IMR-90 (cell line): ENCODE results near the gene TSBP1. TPM values are rescaled to one million over a fixed set of nuclear protein-coding genes. Genes with fewer than 3 reads are reported as not detected.

Experiments
- ATAC-seq: fragments of 200-7000 bp; cut with Tn5 transposase; 2 replicates; pipeline ENCODE4 v1.9.1; 2020; ENCODE audit warnings: low read depth, mild to moderate bottlenecking, moderate library complexity
- BruUV-seq: library from RNA; stranded (reverse); fragments of 400-500 nt; replicated peaks from 2 replicates; lab custom pipeline; 2021; lab: Mats Ljungman, UMichigan
- CTCF ChIA-PET: fragments of 300-600 bp; formaldehyde crosslinking; extraction: SDS; loops from one replicate; lab custom pipeline; 2021; ENCODE audit warnings: antibody characterized with exemption; lab: Yijun Ruan, JAX
- POLR2A ChIA-PET: fragments of 300-600 bp; sonication (Branson Sonifier 250); formaldehyde crosslinking; loops from one replicate; lab custom pipeline; 2022; ENCODE audit warnings: antibody characterized with exemption; ENCODE audit not compliant: unreplicated experiment; lab: Charles Lee
- DNase-seq: peaks from one replicate; pipeline ENCODE4 v3.0.0; 2013
- H2AFZ ChIP-seq: replicated peaks from 2 replicates; pipeline ENCODE3; 2013; ENCODE audit warnings: low read length, mild to moderate bottlenecking; ENCODE audit not compliant: poor library complexity
- H2AK5ac ChIP-seq: 2 replicates; pipeline ENCODE4 v1.6.1; 2013; ENCODE audit warnings: low read depth, low read length, inconsistent platforms
- H2AK9ac ChIP-seq: replicated peaks from 2 replicates; pipeline ENCODE3; 2013; ENCODE audit warnings: mild to moderate bottlenecking, low read depth, low read length, moderate library complexity; ENCODE audit not compliant: poor library complexity
- H2BK120ac ChIP-seq: 2 replicates; pipeline ENCODE4 v1.6.1; 2013; ENCODE audit warnings: low read depth, low read length, inconsistent platforms
- H2BK15ac ChIP-seq: 3 replicates; pipeline ENCODE4 v1.6.1; 2013; ENCODE audit warnings: low read depth, low read length, inconsistent platforms
- H2BK20ac ChIP-seq: 2 replicates; pipeline ENCODE4 v1.6.1; 2013; ENCODE audit warnings: low read depth, mild to moderate bottlenecking, inconsistent platforms, low read length, moderate library complexity
- H2BK5ac ChIP-seq: 2 replicates; pipeline ENCODE4 v1.6.1; 2013; ENCODE audit warnings: mild to moderate bottlenecking, low read depth, low read length, inconsistent platforms; ENCODE audit not compliant: poor library complexity, severe bottlenecking
- H3K14ac ChIP-seq: replicated peaks from 2 replicates; pipeline ENCODE4 v1.6.1; 2013; ENCODE audit warnings: low read depth, low read length, inconsistent platforms
- H3K18ac ChIP-seq: 2 replicates; pipeline ENCODE4 v1.6.1; 2013; ENCODE audit warnings: low read depth, low read length, control low read depth
- H3K23ac ChIP-seq: 2 replicates; pipeline ENCODE4 v1.6.1; 2013; ENCODE audit warnings: low read depth, low read length, inconsistent platforms
- H3K27ac ChIP-seq: 2 replicates; pipeline ENCODE4 v1.5.1; 2013; ENCODE audit warnings: mild to moderate bottlenecking, control low read depth, low read length; ENCODE audit not compliant: insufficient read depth
- H3K27me3 ChIP-seq: 2 replicates; pipeline ENCODE4 v1.6.1; 2013; ENCODE audit warnings: low read length; ENCODE audit not compliant: control insufficient read depth, insufficient read depth
- H3K36me3 ChIP-seq: 2 replicates; pipeline ENCODE4 v1.6.1; 2013; ENCODE audit warnings: low read length, mixed read lengths; ENCODE audit not compliant: control insufficient read depth, insufficient read depth
- H3K4ac ChIP-seq: 2 replicates; pipeline ENCODE4 v1.6.1; 2013; ENCODE audit warnings: low read depth, low read length, inconsistent platforms
- H3K4me1 ChIP-seq: 2 replicates; pipeline ENCODE4 v1.6.1; 2013; ENCODE audit warnings: low read length, mixed read lengths; ENCODE audit not compliant: control insufficient read depth, insufficient read depth
- H3K4me2 ChIP-seq: 2 replicates; pipeline ENCODE4 v1.6.1; 2013; ENCODE audit warnings: low read depth, mild to moderate bottlenecking, control low read depth, low read length, moderate library complexity
- H3K4me3 ChIP-seq: 2 replicates; pipeline ENCODE4 v1.5.1; 2013; ENCODE audit warnings: low read depth, mild to moderate bottlenecking, control low read depth, low read length, moderate library complexity; ENCODE audit not compliant: insufficient read depth
- H3K56ac ChIP-seq: 2 replicates; pipeline ENCODE4 v1.6.1; 2013; ENCODE audit warnings: low read length, inconsistent platforms; ENCODE audit not compliant: insufficient read depth; ENCODE audit errors: extremely low read depth
- H3K79me1 ChIP-seq, 2 experiments: 2 replicates each; pipeline ENCODE4 v1.6.1; 2013; ENCODE audit warnings: low read length in 2 of 2, inconsistent platforms in 1 of 2, low read depth in 1 of 2
- H3K9ac ChIP-seq: 2 replicates; pipeline ENCODE4 v1.6.1; 2013; ENCODE audit warnings: low read depth, low read length, control low read depth
- H3K9me1 ChIP-seq: 2 replicates; pipeline ENCODE4 v1.6.1; 2013; ENCODE audit warnings: low read length, inconsistent platforms; ENCODE audit not compliant: insufficient read depth
- H3K9me3 ChIP-seq: 2 replicates; pipeline ENCODE4 v1.6.1; 2013; ENCODE audit warnings: low read length; ENCODE audit not compliant: control insufficient read depth, insufficient read depth
- H4K20me1 ChIP-seq: 2 replicates; pipeline ENCODE4 v1.6.1; 2013; ENCODE audit warnings: low read length, inconsistent platforms; ENCODE audit not compliant: insufficient read depth
- H4K5ac ChIP-seq: 2 replicates; pipeline ENCODE4 v1.6.1; 2013; ENCODE audit warnings: mild to moderate bottlenecking, low read depth, low read length, control low read depth
- H4K8ac ChIP-seq, 2 experiments: 2 replicates each; pipeline ENCODE4 v1.6.1; 2013; ENCODE audit warnings: low read depth in 2 of 2, low read length in 2 of 2, control low read depth in 1 of 2, inconsistent platforms in 1 of 2
- H4K91ac ChIP-seq: 2 replicates; pipeline ENCODE4 v1.6.1; 2013; ENCODE audit warnings: low read depth, low read length, inconsistent platforms; ENCODE audit not compliant: insufficient read depth
- BHLHE40 ChIP-seq: fragments of 150-350 bp; IDR thresholded peaks from 2 replicates; pipeline ENCODE4 v1.6.1; 2016; ENCODE audit warnings: mild to moderate bottlenecking, low read depth, low read length
- CEBPB ChIP-seq: IDR thresholded peaks from 2 replicates; pipeline ENCODE4 v1.6.1; 2012; ENCODE audit warnings: low read depth, low read length, improper control_type of control experiment
- CHD1 ChIP-seq: IDR thresholded peaks from 2 replicates; pipeline ENCODE4 v1.6.1; 2012; ENCODE audit warnings: low read depth, low read length, improper control_type of control experiment
- FOS ChIP-seq: fragments of 150-350 bp; IDR thresholded peaks from 2 replicates; pipeline ENCODE4 v1.6.1; 2016; ENCODE audit warnings: low read depth, low read length
- MAFK ChIP-seq: IDR thresholded peaks from 2 replicates; pipeline ENCODE4 v1.6.1; 2012; ENCODE audit warnings: low read depth, low read length, improper control_type of control experiment
- MXI1 ChIP-seq: IDR thresholded peaks from 2 replicates; pipeline ENCODE4 v1.6.1; 2012; ENCODE audit warnings: low read depth, mild to moderate bottlenecking, low read length, moderate library complexity, borderline replicate concordance
- NFE2L2 ChIP-seq: fragments of 150-350 bp; IDR thresholded peaks from 2 replicates; pipeline ENCODE4 v1.6.1; 2016; ENCODE audit warnings: low read depth, mild to moderate bottlenecking, low read length
- POLR2A ChIP-seq: IDR thresholded peaks from 2 replicates; pipeline ENCODE4 v1.6.1; 2012; ENCODE audit warnings: mild to moderate bottlenecking, low read depth, low read length
- RAD21 ChIP-seq: IDR thresholded peaks from 2 replicates; pipeline ENCODE4 v1.6.1; 2012; ENCODE audit warnings: low read length, improper control_type of control experiment
- RCOR1 ChIP-seq: IDR thresholded peaks from 2 replicates; pipeline ENCODE4 v1.6.1; 2012; ENCODE audit warnings: mild to moderate bottlenecking, low read length, improper control_type of control experiment; ENCODE audit not compliant: insufficient replicate concordance
- RFX5 ChIP-seq: IDR thresholded peaks from 2 replicates; pipeline ENCODE4 v1.8.0; 2012; ENCODE audit warnings: low read depth, mild to moderate bottlenecking, low read length, moderate library complexity
- WGBS, 2 experiments: methylation state at CpG; one replicate each; pipeline versions ENCODE4 v1.1.5 to v1.1.7; 2013; ENCODE audit warnings: missing lambda C conversion rate in 2 of 2; ENCODE audit not compliant: insufficient read length in 1 of 2; ENCODE audit errors: extremely low coverage in 2 of 2; 5-methylcytosine and 5-hydroxymethylcytosine counted together
- dilution Hi-C: fragments of 300-500 bp; cut with HindIII; formaldehyde crosslinking; loops from one replicate; pipeline ENCODE4 v1.14.3; 2018; ENCODE audit warnings: low sequenced_read_pairs; ENCODE audit not compliant: unreplicated experiment
- in situ Hi-C: fragments of 300-500 bp; cut with MboI; formaldehyde crosslinking; loops from 3 replicates; pipeline ENCODE4 v1.14.3; 2019; ENCODE audit warnings: low sequenced_read_pairs, inconsistent platforms, mixed read lengths
- intact Hi-C: fragments of 100-400 bp; cut with micrococcal nuclease; formaldehyde crosslinking; loops from 2 replicates; pipeline ENCODE4 v1.10.0; 2022
- polyA plus RNA-seq, 3 experiments: library from polyadenylated mRNA; depleted of rRNA; stranded (reverse); fragments of >200 nt; gene quantifications; 2 replicates each; pipeline ENCODE4 v1.2.3, GENCODE V29; 2012; ENCODE audit warnings: low replicate concordance in 1 of 3
- total RNA-seq: library from RNA; depleted of rRNA; stranded (reverse); fragments of >200 nt; gene quantifications from 2 replicates; pipeline ENCODE4 v1.2.3, GENCODE V29; 2012
- TF ChIP-seq, protein P1 (sequence below): conservative IDR thresholded peaks from 2 replicates; pipeline ENCODE4 v1.5.1; 2012; ENCODE audit warnings: mild to moderate bottlenecking, low read depth, low read length, improper control_type of control experiment
- TF ChIP-seq, protein P2 (sequence below): fragments of 150-350 bp; IDR thresholded peaks from 2 replicates; pipeline ENCODE4 v1.6.1; 2016; ENCODE audit warnings: low read depth, mild to moderate bottlenecking, low read length, moderate library complexity, borderline replicate concordance

The TSBP1 gene
- total and polyA plus RNA-seq, 2 of the 4 experiments (the other 2 are of a cell fraction) = not detected

DNA sequence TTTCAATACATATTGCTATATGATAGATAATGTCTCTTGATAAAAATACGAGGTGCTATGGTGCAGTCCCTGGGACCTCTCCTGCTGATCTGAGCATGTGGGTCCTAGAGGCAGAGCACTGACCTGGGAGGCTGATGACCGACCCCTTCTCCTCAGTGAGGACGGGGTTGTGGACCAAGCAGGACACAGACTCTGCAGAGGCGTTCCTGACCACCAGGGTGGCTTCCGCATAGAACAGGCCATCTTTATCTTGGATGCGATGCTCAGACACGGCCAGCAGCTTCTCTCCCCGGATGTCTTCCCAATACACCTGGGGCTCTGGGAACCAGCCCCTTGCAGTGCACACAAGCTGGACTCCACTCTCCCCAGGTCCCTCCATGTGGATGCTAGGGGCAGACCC, 31.1 kb upstream of the TSBP1 start:
- Histone ChIP-seq H3K36me3 (no peaks in the 10 kb centered on the region), H2BK120ac (no peak overlapping the region), H3K9me3 (no peaks in the 10 kb centered on the region), H4K20me1 (no peaks in the 10 kb centered on the region), H3K56ac (no peak overlapping the region), H2BK15ac (no peak overlapping the region), H2BK20ac (no peak overlapping the region), H3K4ac (no peak overlapping the region), H3K9me1 (peaks cover 3% of the 10 kb centered on the region; the same call in 1 of the 2 replicates), H2AK5ac (no peak overlapping the region), H3K18ac (no peak overlapping the region), H4K8ac (no peak overlapping the region), H2BK5ac (no peak overlapping the region), H2AK9ac (no peak overlapping the region), H2AFZ (no peak overlapping the region), H4K5ac (no peak overlapping the region), H3K27ac (no peak overlapping the region), H3K9ac (no peak overlapping the region), H4K91ac (no peak overlapping the region), H3K23ac (no peak overlapping the region), H3K4me3 (no peak overlapping the region), H3K27me3 (peaks cover 20% of the 10 kb centered on the region), H3K4me1 (no peaks in the 10 kb centered on the region), H3K4me2 (no peak overlapping the region), H3K79me1 (no peaks in the 10 kb centered on the region), H3K14ac (no peak overlapping the region)
- 80% methylated on average over 1 of the region's 8 CpGs; no CpG with 5 or more reads in 1 of the 2 experiments for WGBS, 2 experiments
- ChIA-PET POLR2A (no interaction called here), CTCF (interaction anchor here (0.6 kb wide), 1 partner anchor 148 kb away, joined by 3 read pairs; no protein-coding TSS in a partner anchor)
- no TSS peak for BruUV-seq
- DNase-seq (no peak), ATAC-seq (no peak)
- dilution Hi-C loops = no loop called here
- TF ChIP-seq, protein P1, sequence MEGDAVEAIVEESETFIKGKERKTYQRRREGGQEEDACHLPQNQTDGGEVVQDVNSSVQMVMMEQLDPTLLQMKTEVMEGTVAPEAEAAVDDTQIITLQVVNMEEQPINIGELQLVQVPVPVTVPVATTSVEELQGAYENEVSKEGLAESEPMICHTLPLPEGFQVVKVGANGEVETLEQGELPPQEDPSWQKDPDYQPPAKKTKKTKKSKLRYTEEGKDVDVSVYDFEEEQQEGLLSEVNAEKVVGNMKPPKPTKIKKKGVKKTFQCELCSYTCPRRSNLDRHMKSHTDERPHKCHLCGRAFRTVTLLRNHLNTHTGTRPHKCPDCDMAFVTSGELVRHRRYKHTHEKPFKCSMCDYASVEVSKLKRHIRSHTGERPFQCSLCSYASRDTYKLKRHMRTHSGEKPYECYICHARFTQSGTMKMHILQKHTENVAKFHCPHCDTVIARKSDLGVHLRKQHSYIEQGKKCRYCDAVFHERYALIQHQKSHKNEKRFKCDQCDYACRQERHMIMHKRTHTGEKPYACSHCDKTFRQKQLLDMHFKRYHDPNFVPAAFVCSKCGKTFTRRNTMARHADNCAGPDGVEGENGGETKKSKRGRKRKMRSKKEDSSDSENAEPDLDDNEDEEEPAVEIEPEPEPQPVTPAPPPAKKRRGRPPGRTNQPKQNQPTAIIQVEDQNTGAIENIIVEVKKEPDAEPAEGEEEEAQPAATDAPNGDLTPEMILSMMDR = no peak
- TF ChIP-seq CEBPB (no peak), NFE2L2 (no peak), RCOR1 (no peak), BHLHE40 (no peak), MAFK (no peak), CHD1 (no peak), POLR2A (no peak), RAD21 (no peak), RFX5 (no peak), FOS (no peak), MXI1 (no peak)
- TF ChIP-seq, protein P2, sequence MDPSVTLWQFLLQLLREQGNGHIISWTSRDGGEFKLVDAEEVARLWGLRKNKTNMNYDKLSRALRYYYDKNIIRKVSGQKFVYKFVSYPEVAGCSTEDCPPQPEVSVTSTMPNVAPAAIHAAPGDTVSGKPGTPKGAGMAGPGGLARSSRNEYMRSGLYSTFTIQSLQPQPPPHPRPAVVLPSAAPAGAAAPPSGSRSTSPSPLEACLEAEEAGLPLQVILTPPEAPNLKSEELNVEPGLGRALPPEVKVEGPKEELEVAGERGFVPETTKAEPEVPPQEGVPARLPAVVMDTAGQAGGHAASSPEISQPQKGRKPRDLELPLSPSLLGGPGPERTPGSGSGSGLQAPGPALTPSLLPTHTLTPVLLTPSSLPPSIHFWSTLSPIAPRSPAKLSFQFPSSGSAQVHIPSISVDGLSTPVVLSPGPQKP = no peak
- intact Hi-C loops = no loop called here
- in situ Hi-C loops = no loop called here
